Femur (tissue), 1 donor: ENCODE results near the gene ERC2.

Source experiments
- DNase-seq: peaks from one replicate; pipeline ENCODE4 v3.0.0-alpha.2; 2017

The ERC2 gene

GRCh38 chr3:56238299-56238698 lies 230.0 kb downstream of the ERC2 start:
- DNase-seq = no peak

- DNase-seq = no peak
Measured at GRCh38 chr3:56233742-56234141, 234.5 kb downstream of the ERC2 start.

GRCh38 chr3:56229311-56229710 lies 239.0 kb downstream of the ERC2 start:
- DNase-seq = no peak

GRCh38 chr3:56222866-56223265 lies 245.4 kb downstream of the ERC2 start:
- no peak for DNase-seq

- DNase-seq = no peak
Measured at GRCh38 chr3:56219894-56220805, 248.1 kb downstream of the ERC2 start.

- no peak for DNase-seq
Measured at GRCh38 chr3:56209982-56210751, 258.1 kb downstream of the ERC2 start.

GRCh38 chr3:56207922-56208321 lies 260.3 kb downstream of the ERC2 start:
- no peak for DNase-seq

GRCh38 chr3:56205406-56205805 lies 262.9 kb downstream of the ERC2 start:
- DNase-seq = no peak

- no peak for DNase-seq
Measured at GRCh38 chr3:56202997-56203396, 265.3 kb downstream of the ERC2 start.

GRCh38 chr3:56201407-56201806 lies 266.9 kb downstream of the ERC2 start:
- no peak for DNase-seq

- no peak for DNase-seq
Measured at GRCh38 chr3:56200251-56200650, 268.0 kb downstream of the ERC2 start.

GRCh38 chr3:56197991-56198390 lies 270.3 kb downstream of the ERC2 start:
- DNase-seq = no peak

- DNase-seq = no peak
Measured at GRCh38 chr3:56197259-56197965, 270.9 kb downstream of the ERC2 start.

- DNase-seq = no peak
Measured at GRCh38 chr3:56196700-56197099, 271.6 kb downstream of the ERC2 start.

GRCh38 chr3:56193519-56193918 lies 274.7 kb downstream of the ERC2 start:
- no peak for DNase-seq

GRCh38 chr3:56192001-56192400 lies 276.3 kb downstream of the ERC2 start:
- no peak for DNase-seq

GRCh38 chr3:56190771-56191305 lies 277.4 kb downstream of the ERC2 start:
- DNase-seq = no peak

- no peak for DNase-seq
Measured at GRCh38 chr3:56190130-56190529, 278.1 kb downstream of the ERC2 start.

GRCh38 chr3:56189536-56189935 lies 278.7 kb downstream of the ERC2 start:
- peak; percentile 33 for DNase-seq

- no peak for DNase-seq
Measured at GRCh38 chr3:56188201-56188600, 280.1 kb downstream of the ERC2 start.

GRCh38 chr3:56187051-56187450 lies 281.2 kb downstream of the ERC2 start:
- DNase-seq = no peak

GRCh38 chr3:56185827-56186226 lies 282.4 kb downstream of the ERC2 start:
- DNase-seq = no peak

GRCh38 chr3:56183529-56183928 lies 284.7 kb downstream of the ERC2 start:
- DNase-seq = no peak
